ENCODE results near the gene RBM33.

DNA sequence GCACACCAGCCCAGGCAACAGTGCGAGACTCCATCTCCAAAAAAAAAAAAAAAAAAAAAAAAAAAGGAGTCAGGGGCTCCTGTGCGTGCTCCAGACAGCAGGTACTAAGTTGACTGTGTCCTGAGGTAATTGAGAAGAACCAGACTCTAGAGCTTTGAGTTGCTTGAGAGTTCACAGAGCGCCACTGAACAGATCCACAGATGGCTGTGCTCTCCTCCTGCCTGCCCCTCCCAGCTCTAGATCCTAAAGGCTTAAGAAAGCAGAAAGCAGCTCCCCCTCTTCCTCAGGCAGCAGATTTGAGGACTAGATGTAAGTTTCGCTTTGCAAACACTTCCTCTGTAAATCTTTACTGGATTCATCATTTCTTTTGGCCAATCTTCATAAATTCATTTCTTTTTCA, 129.1 kb downstream of the RBM33 start:
- TF ChIP-seq ESRRA (IDR thresholded peaks at IDR 0.05; ENCODE audit: borderline replicate concordance, low read length) (no peak), EP300 (IDR thresholded peaks at IDR 0.05) (no peak), POLR2A (IDR thresholded peaks at IDR 0.05; ENCODE audit: low read length) (no peak), ZC3H11A (IDR thresholded peaks at IDR 0.05) (no peak), RFX5 (IDR thresholded peaks at IDR 0.05) (no peak)
- TF ChIP-seq, protein P1, sequence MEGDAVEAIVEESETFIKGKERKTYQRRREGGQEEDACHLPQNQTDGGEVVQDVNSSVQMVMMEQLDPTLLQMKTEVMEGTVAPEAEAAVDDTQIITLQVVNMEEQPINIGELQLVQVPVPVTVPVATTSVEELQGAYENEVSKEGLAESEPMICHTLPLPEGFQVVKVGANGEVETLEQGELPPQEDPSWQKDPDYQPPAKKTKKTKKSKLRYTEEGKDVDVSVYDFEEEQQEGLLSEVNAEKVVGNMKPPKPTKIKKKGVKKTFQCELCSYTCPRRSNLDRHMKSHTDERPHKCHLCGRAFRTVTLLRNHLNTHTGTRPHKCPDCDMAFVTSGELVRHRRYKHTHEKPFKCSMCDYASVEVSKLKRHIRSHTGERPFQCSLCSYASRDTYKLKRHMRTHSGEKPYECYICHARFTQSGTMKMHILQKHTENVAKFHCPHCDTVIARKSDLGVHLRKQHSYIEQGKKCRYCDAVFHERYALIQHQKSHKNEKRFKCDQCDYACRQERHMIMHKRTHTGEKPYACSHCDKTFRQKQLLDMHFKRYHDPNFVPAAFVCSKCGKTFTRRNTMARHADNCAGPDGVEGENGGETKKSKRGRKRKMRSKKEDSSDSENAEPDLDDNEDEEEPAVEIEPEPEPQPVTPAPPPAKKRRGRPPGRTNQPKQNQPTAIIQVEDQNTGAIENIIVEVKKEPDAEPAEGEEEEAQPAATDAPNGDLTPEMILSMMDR (IDR thresholded peaks at IDR 0.05), result no peak
- TF ChIP-seq, protein P2, sequence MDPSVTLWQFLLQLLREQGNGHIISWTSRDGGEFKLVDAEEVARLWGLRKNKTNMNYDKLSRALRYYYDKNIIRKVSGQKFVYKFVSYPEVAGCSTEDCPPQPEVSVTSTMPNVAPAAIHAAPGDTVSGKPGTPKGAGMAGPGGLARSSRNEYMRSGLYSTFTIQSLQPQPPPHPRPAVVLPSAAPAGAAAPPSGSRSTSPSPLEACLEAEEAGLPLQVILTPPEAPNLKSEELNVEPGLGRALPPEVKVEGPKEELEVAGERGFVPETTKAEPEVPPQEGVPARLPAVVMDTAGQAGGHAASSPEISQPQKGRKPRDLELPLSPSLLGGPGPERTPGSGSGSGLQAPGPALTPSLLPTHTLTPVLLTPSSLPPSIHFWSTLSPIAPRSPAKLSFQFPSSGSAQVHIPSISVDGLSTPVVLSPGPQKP (IDR thresholded peaks at IDR 0.05; ENCODE audit: low read depth, low read length), result no peak

All from A549 (cell line).